Measurements from ENCODE around the gene PMS2.
"Not testable (repeated sequence)": the region's sequence is repeated elsewhere in the genome, so short reads cannot be mapped to it uniquely, and the experiment has no call there.

GRCh38 chr7:5970347-5970911, 38.4 kb downstream of the PMS2 start, which contains the start of gene RSPH10B:
- not testable (repeated sequence) for TF ChIP-seq CTCF (optimal IDR thresholded peaks at IDR 0.05 in 1 of 3, IDR thresholded peaks at IDR 0.05 in 1 of 3, conservative IDR thresholded peaks at IDR 0.05 in 1 of 3; ENCODE audit: extremely low read depth in 1 of 3, insufficient read depth in 2 of 3, low read length in 3 of 3); EZH2 (IDR thresholded peaks at IDR 0.05; ENCODE audit: low read length)
